ENCODE results near the gene PCYOX1L.

The PCYOX1L gene

DNA sequence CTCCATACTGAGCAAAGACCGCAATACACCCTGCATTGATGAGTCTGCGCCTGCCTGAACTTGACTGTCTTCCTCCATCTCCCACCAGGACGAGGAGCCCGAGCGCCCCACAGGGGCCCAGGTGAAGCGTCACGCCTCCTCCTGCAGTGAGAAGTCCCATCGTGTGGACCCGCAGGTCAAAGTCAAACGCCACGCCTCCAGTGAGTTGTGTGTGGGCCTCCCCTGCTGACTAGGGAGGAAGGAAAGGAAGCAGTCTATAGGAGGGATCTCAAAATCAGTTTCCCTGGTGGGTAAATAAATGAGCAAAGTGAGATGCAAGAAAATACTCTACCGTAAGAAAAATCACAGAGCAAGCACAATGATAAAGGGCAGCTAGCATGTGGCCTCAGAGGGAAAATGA lies 35.3 kb upstream of the PCYOX1L start:
- no peaks in the 10 kb centered on the region for H3K36me3 ChIP-seq (ENCODE audit: control insufficient read depth, insufficient read depth, low read length)
- H3K9me3 ChIP-seq (ENCODE audit: control insufficient read depth, low read length) = no peaks in the 10 kb centered on the region
- H3K9ac ChIP-seq (ENCODE audit: low read length) = no peak overlapping the region
- peaks cover 14% of the 10 kb centered on the region for H3K4me1 ChIP-seq (ENCODE audit: control insufficient read depth, insufficient read depth, low read length)
- no peak overlapping the region for H3K4me3 ChIP-seq (ENCODE audit: low read length)
- no peaks in the 10 kb centered on the region for H3K27me3 ChIP-seq (ENCODE audit: control insufficient read depth, insufficient read depth, low read length)

- no peaks in the 10 kb centered on the region for H3K36me3 ChIP-seq (ENCODE audit: control insufficient read depth, insufficient read depth, low read length)
- no peaks in the 10 kb centered on the region for H3K9me3 ChIP-seq (ENCODE audit: control insufficient read depth, low read length)
- peaks cover 14% of the 10 kb centered on the region for H3K4me1 ChIP-seq (ENCODE audit: control insufficient read depth, insufficient read depth, low read length)
- no peak overlapping the region for H3K9ac ChIP-seq (ENCODE audit: low read length)
- no peak overlapping the region for H3K4me3 ChIP-seq (ENCODE audit: low read length)
- H3K27me3 ChIP-seq (ENCODE audit: control insufficient read depth, insufficient read depth, low read length) = no peaks in the 10 kb centered on the region
Measured at GRCh38 chr5:149323210-149323609, 34.6 kb upstream of the PCYOX1L start.

DNA sequence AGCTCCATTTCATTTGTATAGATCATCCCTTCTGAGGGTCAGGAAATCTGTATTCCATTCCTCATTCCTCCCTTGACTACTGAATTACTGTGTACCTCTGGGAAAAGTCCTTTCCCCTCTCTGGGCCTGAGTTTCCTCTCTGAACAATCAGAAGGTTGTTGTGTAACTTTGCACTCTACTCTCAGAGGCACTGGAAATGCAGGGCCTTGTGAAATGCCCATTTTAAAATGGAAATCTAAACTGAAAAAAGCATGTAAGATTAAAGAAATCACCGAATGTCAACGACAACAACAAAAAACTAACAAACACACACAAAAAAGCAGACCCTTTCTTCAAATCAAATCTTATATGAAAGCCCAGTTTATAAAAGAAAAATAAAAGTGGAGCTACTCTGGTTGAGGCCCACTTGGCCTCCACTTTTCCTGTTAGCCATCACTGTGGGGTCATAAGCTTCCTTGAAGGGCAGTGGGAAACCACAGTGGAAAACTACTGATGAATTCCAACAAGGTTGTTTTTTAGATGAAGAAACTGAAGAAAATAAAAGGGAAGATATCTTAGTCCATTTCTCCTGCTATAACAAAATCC lies 34.1 kb upstream of the PCYOX1L start:
- no peak overlapping the region for H3K9ac ChIP-seq (ENCODE audit: low read length)
- no peak overlapping the region for H3K4me3 ChIP-seq (ENCODE audit: low read length)
- no peaks in the 10 kb centered on the region for H3K9me3 ChIP-seq (ENCODE audit: control insufficient read depth, low read length)
- peaks cover 14% of the 10 kb centered on the region for H3K4me1 ChIP-seq (ENCODE audit: control insufficient read depth, insufficient read depth, low read length)
- no peaks in the 10 kb centered on the region for H3K36me3 ChIP-seq (ENCODE audit: control insufficient read depth, insufficient read depth, low read length)
- no peaks in the 10 kb centered on the region for H3K27me3 ChIP-seq (ENCODE audit: control insufficient read depth, insufficient read depth, low read length)

DNA sequence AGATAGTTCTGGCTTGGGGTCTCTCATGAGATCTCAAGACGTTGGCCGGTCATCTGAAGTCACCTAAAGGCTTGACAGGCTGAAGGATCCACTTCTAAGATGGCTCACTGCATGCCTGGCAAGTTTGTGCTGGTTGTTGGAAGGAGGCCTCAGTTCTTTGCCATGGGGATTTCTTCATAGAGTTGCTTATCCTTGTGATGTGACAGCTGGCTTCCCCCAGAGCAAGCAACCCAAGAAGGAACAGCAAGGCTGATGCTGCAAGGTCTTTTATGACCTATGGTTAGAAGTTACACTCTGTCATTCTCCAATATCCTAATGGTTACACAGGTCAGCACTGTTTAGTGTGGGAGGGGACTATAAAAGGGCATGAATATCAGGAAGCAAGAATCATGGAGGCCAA lies 33.2 kb upstream of the PCYOX1L start:
- no peak overlapping the region for H3K9ac ChIP-seq (ENCODE audit: low read length)
- H3K27me3 ChIP-seq (ENCODE audit: control insufficient read depth, insufficient read depth, low read length) = no peaks in the 10 kb centered on the region
- no peaks in the 10 kb centered on the region for H3K36me3 ChIP-seq (ENCODE audit: control insufficient read depth, insufficient read depth, low read length)
- no peak overlapping the region for H3K4me3 ChIP-seq (ENCODE audit: low read length)
- no peaks in the 10 kb centered on the region for H3K9me3 ChIP-seq (ENCODE audit: control insufficient read depth, low read length)
- peaks cover 14% of the 10 kb centered on the region for H3K4me1 ChIP-seq (ENCODE audit: control insufficient read depth, insufficient read depth, low read length)

DNA sequence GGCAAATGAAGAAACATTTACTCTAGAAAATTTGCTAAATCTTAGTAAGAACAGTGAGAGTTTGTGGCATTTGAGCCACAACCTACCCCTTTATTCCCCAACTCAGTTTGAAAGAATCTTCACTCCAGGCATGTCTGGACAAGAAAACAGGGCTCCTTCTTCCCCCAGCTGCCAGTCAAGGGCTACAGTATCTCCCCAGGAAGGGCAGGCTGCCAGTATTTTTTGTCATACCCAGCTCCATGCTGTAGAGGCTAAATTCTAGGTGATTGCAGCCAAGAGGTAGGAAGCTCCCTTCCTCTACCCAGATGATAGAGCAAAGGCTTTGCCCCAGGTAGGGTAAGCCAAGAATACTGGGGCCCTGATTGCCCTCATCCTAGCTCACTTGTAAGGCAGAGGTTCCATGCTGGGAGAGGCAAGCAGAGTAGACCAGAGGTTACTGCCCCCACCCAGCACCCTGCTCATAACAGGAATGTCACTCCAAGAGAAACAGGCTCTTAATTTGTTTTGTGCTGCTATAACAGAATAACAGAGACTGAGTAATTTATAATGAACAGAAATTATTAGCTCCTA lies 32.6 kb upstream of the PCYOX1L start:
- H3K4me1 ChIP-seq (ENCODE audit: control insufficient read depth, insufficient read depth, low read length) = peaks cover 12% of the 10 kb centered on the region
- no peaks in the 10 kb centered on the region for H3K36me3 ChIP-seq (ENCODE audit: control insufficient read depth, insufficient read depth, low read length)
- no peaks in the 10 kb centered on the region for H3K27me3 ChIP-seq (ENCODE audit: control insufficient read depth, insufficient read depth, low read length)
- H3K4me3 ChIP-seq (ENCODE audit: low read length) = no peak overlapping the region
- H3K9me3 ChIP-seq (ENCODE audit: control insufficient read depth, low read length) = no peaks in the 10 kb centered on the region
- H3K9ac ChIP-seq (ENCODE audit: low read length) = no peak overlapping the region

- Histone ChIP-seq H3K4me3 (ENCODE audit: low read length) (no peak overlapping the region), H3K36me3 (ENCODE audit: control insufficient read depth, insufficient read depth, low read length) (no peaks in the 10 kb centered on the region), H3K9ac (ENCODE audit: low read length) (no peak overlapping the region), H3K4me1 (ENCODE audit: control insufficient read depth, insufficient read depth, low read length) (peaks cover 6% of the 10 kb centered on the region), H3K27me3 (ENCODE audit: control insufficient read depth, insufficient read depth, low read length) (no peaks in the 10 kb centered on the region), H3K9me3 (ENCODE audit: control insufficient read depth, low read length) (no peaks in the 10 kb centered on the region)
Measured at GRCh38 chr5:149325894-149326293, 32.0 kb upstream of the PCYOX1L start.

DNA sequence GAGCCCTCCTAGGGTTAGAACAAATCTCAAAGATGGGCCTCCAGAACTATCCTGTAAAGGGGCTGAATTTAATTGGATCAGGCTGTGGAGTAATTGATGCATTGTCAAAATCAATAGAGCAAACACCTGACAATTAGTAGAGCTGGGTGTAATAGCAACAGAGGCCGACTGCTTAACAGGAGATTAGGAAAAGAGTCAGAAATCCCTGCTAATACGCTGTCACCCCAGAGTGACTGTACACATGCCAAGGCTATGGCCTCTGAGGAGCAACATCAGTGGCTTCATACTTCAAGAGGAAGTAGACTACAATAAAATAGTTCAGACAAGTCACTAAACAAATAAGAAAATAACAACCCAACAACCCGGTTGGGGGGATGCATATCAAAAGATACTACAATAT lies 31.2 kb upstream of the PCYOX1L start:
- no peak overlapping the region for H3K9ac ChIP-seq (ENCODE audit: low read length)
- no peaks in the 10 kb centered on the region for H3K27me3 ChIP-seq (ENCODE audit: control insufficient read depth, insufficient read depth, low read length)
- no peak overlapping the region for H3K4me3 ChIP-seq (ENCODE audit: low read length)
- no peaks in the 10 kb centered on the region for H3K9me3 ChIP-seq (ENCODE audit: control insufficient read depth, low read length)
- no peaks in the 10 kb centered on the region for H3K36me3 ChIP-seq (ENCODE audit: control insufficient read depth, insufficient read depth, low read length)
- no peaks in the 10 kb centered on the region for H3K4me1 ChIP-seq (ENCODE audit: control insufficient read depth, insufficient read depth, low read length)

- Histone ChIP-seq H3K4me1 (ENCODE audit: control insufficient read depth, insufficient read depth, low read length) (no peaks in the 10 kb centered on the region), H3K9ac (ENCODE audit: low read length) (no peak overlapping the region), H3K36me3 (ENCODE audit: control insufficient read depth, insufficient read depth, low read length) (no peaks in the 10 kb centered on the region), H3K9me3 (ENCODE audit: control insufficient read depth, low read length) (no peaks in the 10 kb centered on the region), H3K4me3 (ENCODE audit: low read length) (no peak overlapping the region), H3K27me3 (ENCODE audit: control insufficient read depth, insufficient read depth, low read length) (no peaks in the 10 kb centered on the region)
Measured at GRCh38 chr5:149328177-149328576, 29.7 kb upstream of the PCYOX1L start.

GRCh38 chr5:149333711-149334443 lies 24.0 kb upstream of the PCYOX1L start:
- Histone ChIP-seq H3K27me3 (ENCODE audit: control insufficient read depth, insufficient read depth, low read length) (no peaks in the 10 kb centered on the region), H3K9ac (ENCODE audit: low read length) (no peak overlapping the region), H3K36me3 (ENCODE audit: control insufficient read depth, insufficient read depth, low read length) (no peaks in the 10 kb centered on the region), H3K4me3 (ENCODE audit: low read length) (no peak overlapping the region), H3K4me1 (ENCODE audit: control insufficient read depth, insufficient read depth, low read length) (no peaks in the 10 kb centered on the region), H3K9me3 (ENCODE audit: control insufficient read depth, low read length) (no peaks in the 10 kb centered on the region)

DNA sequence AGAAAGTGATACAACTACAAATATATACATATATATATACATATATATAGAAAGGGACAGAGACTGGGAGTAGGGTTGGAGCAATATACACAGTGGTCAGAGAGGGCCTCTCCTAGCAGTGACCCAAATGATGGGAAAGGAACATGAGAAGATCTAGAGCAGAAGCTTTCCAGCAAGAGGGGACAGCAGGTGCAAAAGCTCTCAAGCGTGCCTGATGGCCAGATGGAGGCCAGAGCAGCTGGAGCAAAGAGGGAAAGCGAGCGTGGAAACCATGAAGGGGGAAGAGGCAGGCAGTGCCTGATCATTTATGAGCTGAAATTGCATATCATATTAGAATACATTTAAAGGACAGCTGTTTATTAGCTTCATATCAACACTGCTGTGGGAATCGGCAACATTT lies 20.1 kb upstream of the PCYOX1L start:
- Histone ChIP-seq H3K4me1 (ENCODE audit: control insufficient read depth, insufficient read depth, low read length) (no peaks in the 10 kb centered on the region), H3K36me3 (ENCODE audit: control insufficient read depth, insufficient read depth, low read length) (no peaks in the 10 kb centered on the region), H3K27me3 (ENCODE audit: control insufficient read depth, insufficient read depth, low read length) (no peaks in the 10 kb centered on the region), H3K9ac (ENCODE audit: low read length) (no peak overlapping the region), H3K4me3 (ENCODE audit: low read length) (no peak overlapping the region), H3K9me3 (ENCODE audit: control insufficient read depth, low read length) (no peaks in the 10 kb centered on the region)

DNA sequence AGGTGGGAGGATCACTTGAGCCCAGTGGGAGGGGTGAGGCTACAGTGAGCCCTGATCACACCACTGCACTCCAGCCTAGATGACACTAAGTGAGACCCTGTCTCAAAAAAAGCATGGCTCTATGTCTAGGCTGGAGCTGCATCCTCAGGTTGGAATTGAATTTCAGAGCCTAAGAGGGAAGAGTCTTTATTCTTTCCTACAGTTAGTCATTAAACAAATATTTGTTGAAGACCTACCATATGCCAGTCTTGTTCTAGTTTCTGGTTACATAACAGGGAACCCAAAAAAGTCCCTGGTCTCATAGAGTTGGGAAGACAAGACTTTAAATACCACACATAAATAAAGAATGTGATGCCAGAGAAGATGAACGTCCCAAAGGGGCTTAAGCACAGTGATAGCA lies 19.5 kb upstream of the PCYOX1L start:
- Histone ChIP-seq H3K36me3 (ENCODE audit: control insufficient read depth, insufficient read depth, low read length) (no peaks in the 10 kb centered on the region), H3K9ac (ENCODE audit: low read length) (no peak overlapping the region), H3K4me1 (ENCODE audit: control insufficient read depth, insufficient read depth, low read length) (no peaks in the 10 kb centered on the region), H3K9me3 (ENCODE audit: control insufficient read depth, low read length) (no peaks in the 10 kb centered on the region), H3K4me3 (ENCODE audit: low read length) (no peak overlapping the region), H3K27me3 (ENCODE audit: control insufficient read depth, insufficient read depth, low read length) (no peaks in the 10 kb centered on the region)

- Histone ChIP-seq H3K9ac (ENCODE audit: low read length) (no peak overlapping the region), H3K36me3 (ENCODE audit: control insufficient read depth, insufficient read depth, low read length) (no peaks in the 10 kb centered on the region), H3K9me3 (ENCODE audit: control insufficient read depth, low read length) (no peaks in the 10 kb centered on the region), H3K4me1 (ENCODE audit: control insufficient read depth, insufficient read depth, low read length) (no peaks in the 10 kb centered on the region), H3K4me3 (ENCODE audit: low read length) (no peak overlapping the region), H3K27me3 (ENCODE audit: control insufficient read depth, insufficient read depth, low read length) (no peaks in the 10 kb centered on the region)
Measured at GRCh38 chr5:149340920-149341319, 16.9 kb upstream of the PCYOX1L start.

Measured in mucosa of stomach (tissue), 1 donor.